Measurements from ENCODE around the gene CNOT6. TPM values are rescaled to one million over a fixed set of nuclear protein-coding genes. Genes with fewer than 3 reads are reported as not detected.
"Not testable (repeated sequence)": the region's sequence is repeated elsewhere in the genome, so short reads cannot be mapped to it uniquely, and the experiment has no call there.

Gene CNOT6
- total RNA-seq, 1 donor from 2014 or later, result 26.6 TPM

DNA sequence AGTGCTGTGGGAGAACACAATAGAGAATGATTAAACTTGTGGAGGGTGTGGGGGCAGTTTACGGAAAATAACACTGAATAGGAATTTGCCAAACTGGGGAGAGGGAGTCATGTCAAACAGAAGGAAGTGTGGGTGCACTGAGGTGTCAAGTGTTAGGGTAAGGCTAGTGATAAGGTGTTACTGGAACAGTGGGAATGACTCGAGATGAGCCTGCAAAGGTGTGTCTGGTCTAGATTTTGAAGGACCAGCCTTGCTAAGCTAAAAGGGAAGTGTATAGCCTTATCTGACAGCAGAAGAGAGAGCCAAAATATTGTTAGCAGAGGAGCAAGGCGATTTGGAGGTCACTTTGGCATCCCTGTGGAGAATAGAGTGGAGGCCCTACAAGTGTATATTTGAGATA, 4.2 kb downstream of the CNOT6 start:
- H3K27me3 ChIP-seq (ENCODE audit: control insufficient read depth, insufficient read depth, low read length), result no peaks in the 10 kb centered on the region
- H3K4me3 ChIP-seq (ENCODE audit: low read depth, low read length), result no peak overlapping the region
- peak; percentile 57 for DNase-seq (ENCODE audit: low read depth)
- peaks cover 2% of the 10 kb centered on the region for H3K36me3 ChIP-seq (ENCODE audit: control insufficient read depth, insufficient read depth, low read length)
- TF ChIP-seq CTCF (IDR thresholded peaks at IDR 0.05; ENCODE audit: insufficient read depth, low read length, severe bottlenecking), result no peak
- no peak for FAIRE-seq

DNA sequence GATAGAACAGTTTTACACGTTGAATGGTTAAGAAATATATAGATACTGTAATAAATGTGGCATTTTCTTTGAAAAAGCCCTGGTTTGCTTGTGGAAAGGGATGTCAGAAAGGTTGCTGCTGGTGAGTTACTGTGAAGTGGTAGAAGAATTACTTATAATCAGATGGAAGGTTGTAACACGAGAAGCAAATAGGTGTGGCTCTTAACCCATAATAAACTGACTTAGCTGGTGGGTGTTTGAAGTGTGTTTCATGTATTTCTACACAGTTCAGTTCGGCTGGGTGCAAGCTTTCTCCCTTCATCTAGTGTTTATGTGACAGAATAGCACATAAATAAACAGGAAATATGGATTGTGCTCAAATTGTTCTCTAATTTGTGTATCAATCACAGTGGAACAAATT, 5.5 kb downstream of the CNOT6 start:
- DNase-seq (ENCODE audit: low read depth), result peak; percentile 29
- Histone ChIP-seq H3K27me3 (ENCODE audit: control insufficient read depth, insufficient read depth, low read length) (no peaks in the 10 kb centered on the region), H3K36me3 (ENCODE audit: control insufficient read depth, insufficient read depth, low read length) (peaks cover 2% of the 10 kb centered on the region), H3K4me3 (ENCODE audit: low read depth, low read length) (no peak overlapping the region)
- FAIRE-seq, result no peak
- no peak for TF ChIP-seq CTCF (IDR thresholded peaks at IDR 0.05; ENCODE audit: insufficient read depth, low read length, severe bottlenecking)

DNA sequence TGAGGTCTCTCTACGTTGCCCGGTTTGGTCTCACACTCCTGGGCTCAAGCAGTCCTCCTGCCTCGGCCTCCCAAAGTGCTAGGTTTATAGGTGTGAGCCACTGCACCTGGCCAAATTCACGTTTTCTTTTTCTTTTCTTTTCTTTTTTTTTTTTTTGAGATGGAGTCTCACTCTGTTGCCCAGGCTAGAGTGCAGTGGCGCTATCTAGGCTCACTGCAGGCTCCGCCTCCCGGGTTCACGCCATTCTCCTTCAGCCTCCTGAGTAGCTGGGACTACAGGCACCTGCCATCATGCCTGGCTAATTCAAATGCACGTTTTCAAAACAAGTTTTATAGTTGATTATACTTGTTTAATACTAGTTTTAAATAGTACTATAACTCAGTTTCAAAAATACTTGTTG, 6.1 kb downstream of the CNOT6 start:
- not testable (repeated sequence) for H3K27me3 ChIP-seq (ENCODE audit: control insufficient read depth, insufficient read depth, low read length); H3K36me3 ChIP-seq (ENCODE audit: control insufficient read depth, insufficient read depth, low read length); H3K4me3 ChIP-seq (ENCODE audit: low read depth, low read length); FAIRE-seq; DNase-seq (ENCODE audit: low read depth)

DNA sequence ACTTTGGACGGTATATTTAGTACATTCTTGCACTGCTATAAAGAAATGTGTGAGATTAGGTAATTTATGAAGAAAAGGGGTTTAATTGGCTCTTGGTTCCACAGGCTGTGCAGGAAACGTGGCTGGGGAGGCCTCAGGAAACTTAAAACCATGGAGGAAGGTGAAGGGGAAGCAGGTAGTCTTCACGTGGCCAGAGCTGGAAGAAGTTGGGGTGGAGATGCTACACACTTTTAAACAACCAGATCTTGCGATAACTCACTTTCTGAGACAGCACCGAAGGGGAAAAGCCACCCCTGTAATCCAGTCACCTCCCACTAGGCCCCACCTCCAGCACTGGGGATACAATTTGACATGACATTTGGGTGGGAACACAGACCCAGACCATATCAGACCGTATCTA, 13.5 kb downstream of the CNOT6 start:
- FAIRE-seq, result peak; percentile 83

DNA sequence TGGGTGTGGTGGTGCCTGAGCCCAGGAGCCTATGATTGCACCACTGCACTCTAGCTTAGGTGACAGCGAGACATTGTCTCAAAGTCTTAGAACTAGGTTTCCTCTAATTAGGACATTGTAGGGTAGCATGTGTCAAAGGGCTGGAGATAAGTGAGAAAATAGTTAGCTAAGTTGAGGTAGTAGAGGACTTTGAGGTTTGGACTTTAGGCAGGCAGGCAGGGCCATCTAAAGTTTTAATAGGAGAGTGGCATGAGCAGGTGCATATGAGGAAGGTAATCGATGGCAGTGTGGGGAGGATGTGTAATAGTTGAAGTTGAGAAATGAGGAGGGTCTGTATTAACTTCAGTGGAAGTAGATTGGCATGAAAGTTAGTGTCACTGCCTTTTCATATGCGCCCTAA, 21.1 kb downstream of the CNOT6 start:
- Histone ChIP-seq H3K27me3 (ENCODE audit: control insufficient read depth, insufficient read depth, low read length) (no peaks in the 10 kb centered on the region), H3K4me3 (ENCODE audit: low read depth, low read length) (no peak overlapping the region), H3K36me3 (ENCODE audit: control insufficient read depth, insufficient read depth, low read length) (no peaks in the 10 kb centered on the region)
- FAIRE-seq, result no peak
- no peak for DNase-seq (ENCODE audit: low read depth)
- no peak for TF ChIP-seq CTCF (IDR thresholded peaks at IDR 0.05; ENCODE audit: insufficient read depth, low read length, severe bottlenecking)

More for the DNA sequence above, 13.5 kb downstream of the CNOT6 start:
- Histone ChIP-seq H3K4me3 (ENCODE audit: low read depth, low read length) (no peak overlapping the region), H3K36me3 (ENCODE audit: control insufficient read depth, insufficient read depth, low read length) (peaks cover 2% of the 10 kb centered on the region), H3K27me3 (ENCODE audit: control insufficient read depth, insufficient read depth, low read length) (no peaks in the 10 kb centered on the region)
- no peak for DNase-seq (ENCODE audit: low read depth)
- no peak for TF ChIP-seq CTCF (IDR thresholded peaks at IDR 0.05; ENCODE audit: insufficient read depth, low read length, severe bottlenecking)

DNA sequence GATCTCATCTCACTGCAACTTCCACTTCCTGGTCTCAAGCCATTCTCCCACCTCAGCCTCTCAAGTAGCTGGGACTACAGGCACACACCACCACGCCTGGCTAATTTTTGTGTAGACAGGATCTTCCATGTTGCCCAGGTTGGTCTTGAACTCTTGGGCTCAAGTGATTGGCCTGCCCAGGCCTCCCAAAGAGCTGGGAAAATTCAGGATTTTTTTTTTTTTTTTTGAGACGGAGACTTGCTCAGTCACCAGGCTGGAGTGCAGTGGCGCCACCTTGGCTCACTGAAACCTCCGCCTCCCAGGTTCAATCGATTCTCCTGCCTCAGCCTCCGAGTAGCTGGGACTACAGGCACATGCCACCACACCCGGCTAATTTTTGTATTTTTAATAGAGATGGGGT, 21.8 kb downstream of the CNOT6 start:
- not testable (repeated sequence) for FAIRE-seq; DNase-seq (ENCODE audit: low read depth); H3K27me3 ChIP-seq (ENCODE audit: control insufficient read depth, insufficient read depth, low read length); H3K36me3 ChIP-seq (ENCODE audit: control insufficient read depth, insufficient read depth, low read length); H3K4me3 ChIP-seq (ENCODE audit: low read depth, low read length)

GRCh38 chr5:180516440-180516839, 22.3 kb downstream of the CNOT6 start:
- Histone ChIP-seq H3K27me3 (ENCODE audit: control insufficient read depth, insufficient read depth, low read length) (no peaks in the 10 kb centered on the region), H3K4me3 (ENCODE audit: low read depth, low read length) (no peak overlapping the region), H3K36me3 (ENCODE audit: control insufficient read depth, insufficient read depth, low read length) (no peaks in the 10 kb centered on the region)
- no peak for TF ChIP-seq CTCF (IDR thresholded peaks at IDR 0.05; ENCODE audit: insufficient read depth, low read length, severe bottlenecking)
- no peak for DNase-seq (ENCODE audit: low read depth)
- FAIRE-seq, result no peak
